Suprapubic skin (tissue), 3 donors: ENCODE results near the gene DEPDC5.

Source experiments
- EP300 ChIP-seq: sonication (generic); formaldehyde crosslinking; IDR thresholded peaks from one replicate; pipeline ENCODE4 v1.6.1; 2017; ENCODE audit warnings: antibody characterized with exemption
- POLR2A ChIP-seq, 2 donors: fragments of 450-650 bp; IDR thresholded peaks; one replicate each; pipeline ENCODE4 v1.6.1; 2017; ENCODE audit warnings: antibody characterized with exemption in 2 of 2, mild to moderate bottlenecking in 2 of 2, moderate library complexity in 2 of 2
- TF ChIP-seq, protein P1 (sequence below), 2 donors: fragments of 200-600 bp in 1 of 2; fragments of 450-650 bp in 1 of 2; sonication (generic) in 1 of 2; IDR thresholded peaks; one replicate each; pipeline ENCODE4 v1.5.1; 2016 to 2019; ENCODE audit warnings: antibody characterized with exemption in 2 of 2, mild to moderate bottlenecking in 1 of 2, moderate library complexity in 1 of 2

DNA sequence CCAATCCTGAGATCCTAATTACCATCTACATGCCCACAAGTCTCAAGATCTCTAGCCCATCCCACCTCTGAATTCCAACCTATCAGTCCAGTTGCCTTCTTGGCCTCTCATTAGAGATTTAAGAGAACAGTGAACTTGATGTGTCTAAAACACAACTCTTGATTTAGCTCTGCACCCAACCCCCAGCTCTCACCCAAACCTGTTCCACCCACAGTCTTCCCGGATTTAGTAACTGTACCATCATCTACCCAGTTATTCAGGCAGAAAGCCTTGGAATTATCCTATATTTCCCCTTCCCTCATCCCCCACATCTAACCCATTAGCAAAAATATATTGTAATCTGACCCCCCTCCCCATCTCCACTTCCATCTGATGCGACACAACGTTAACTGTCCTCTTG, 166.5 kb downstream of the DEPDC5 start:
- TF ChIP-seq POLR2A (IDR thresholded peaks at IDR 0.05) (no peak), EP300 (no peak)
- TF ChIP-seq, protein P1, sequence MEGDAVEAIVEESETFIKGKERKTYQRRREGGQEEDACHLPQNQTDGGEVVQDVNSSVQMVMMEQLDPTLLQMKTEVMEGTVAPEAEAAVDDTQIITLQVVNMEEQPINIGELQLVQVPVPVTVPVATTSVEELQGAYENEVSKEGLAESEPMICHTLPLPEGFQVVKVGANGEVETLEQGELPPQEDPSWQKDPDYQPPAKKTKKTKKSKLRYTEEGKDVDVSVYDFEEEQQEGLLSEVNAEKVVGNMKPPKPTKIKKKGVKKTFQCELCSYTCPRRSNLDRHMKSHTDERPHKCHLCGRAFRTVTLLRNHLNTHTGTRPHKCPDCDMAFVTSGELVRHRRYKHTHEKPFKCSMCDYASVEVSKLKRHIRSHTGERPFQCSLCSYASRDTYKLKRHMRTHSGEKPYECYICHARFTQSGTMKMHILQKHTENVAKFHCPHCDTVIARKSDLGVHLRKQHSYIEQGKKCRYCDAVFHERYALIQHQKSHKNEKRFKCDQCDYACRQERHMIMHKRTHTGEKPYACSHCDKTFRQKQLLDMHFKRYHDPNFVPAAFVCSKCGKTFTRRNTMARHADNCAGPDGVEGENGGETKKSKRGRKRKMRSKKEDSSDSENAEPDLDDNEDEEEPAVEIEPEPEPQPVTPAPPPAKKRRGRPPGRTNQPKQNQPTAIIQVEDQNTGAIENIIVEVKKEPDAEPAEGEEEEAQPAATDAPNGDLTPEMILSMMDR (IDR thresholded peaks at IDR 0.05): no peak
